DMS153 treated with DMSO at 0.1 percent for 48 hours (cell line): ENCODE results near the gene HYLS1.

Experiments used
- DNase-seq: peaks from one replicate; lab custom pipeline; 2025; ENCODE audit not compliant: unreplicated experiment; lab: John Stamatoyannopoulos, UW

Gene HYLS1

GRCh38 chr11:125932301-125932700, 44.8 kb downstream of the HYLS1 start:
- DNase-seq, result no peak

- DNase-seq, result no peak
Observed at GRCh38 chr11:125933030-125933813, 45.8 kb downstream of the HYLS1 start.

GRCh38 chr11:125934473-125934872, 47.0 kb downstream of the HYLS1 start:
- DNase-seq, result no peak

- no peak for DNase-seq
Observed at GRCh38 chr11:125935056-125935455, 47.6 kb downstream of the HYLS1 start.

- no peak for DNase-seq
Observed at GRCh38 chr11:125935618-125936199, 48.2 kb downstream of the HYLS1 start.

GRCh38 chr11:125938418-125938817, 51.0 kb downstream of the HYLS1 start:
- no peak for DNase-seq

- DNase-seq, result no peak
Observed at GRCh38 chr11:125939081-125939521, 51.6 kb downstream of the HYLS1 start.

- DNase-seq, result no peak
Observed at GRCh38 chr11:125940145-125940544, 52.7 kb downstream of the HYLS1 start.

GRCh38 chr11:125941267-125941618, 53.8 kb downstream of the HYLS1 start:
- no peak for DNase-seq

- peak; percentile 64 for DNase-seq
Observed at GRCh38 chr11:125941619-125942611, 54.4 kb downstream of the HYLS1 start.

- DNase-seq, result no peak
Observed at GRCh38 chr11:125942771-125943428, 55.4 kb downstream of the HYLS1 start.

GRCh38 chr11:125943661-125944349, 56.3 kb downstream of the HYLS1 start:
- DNase-seq, result no peak

- no peak for DNase-seq
Observed at GRCh38 chr11:125944350-125945010, 57.0 kb downstream of the HYLS1 start.

GRCh38 chr11:125945011-125945796, 57.7 kb downstream of the HYLS1 start:
- no peak for DNase-seq

- no peak for DNase-seq
Observed at GRCh38 chr11:125945797-125946520, 58.5 kb downstream of the HYLS1 start, which contains the start of gene VSIG10L2. Gene VSIG10L2, plus strand, starts transcription at chr11:125946044. Its CDS starts 12 bp downstream, at chr11:125946056.

GRCh38 chr11:125946712-125947418, 59.4 kb downstream of the HYLS1 start:
- no peak for DNase-seq

GRCh38 chr11:125947419-125948277, 60.2 kb downstream of the HYLS1 start:
- no peak for DNase-seq
